GM21576 (cell line): ENCODE measurements around the gene BEX2.
"Not testable (repeated sequence)": the region's sequence is repeated elsewhere in the genome, so short reads cannot be mapped to it uniquely, and the experiment has no call there.

ENCODE experiments used
- ATAC-seq: cut with Tn5 transposase; IDR thresholded peaks from one replicate; pipeline ENCODE4 v1.9.1; 2021; ENCODE audit warnings: mild to moderate bottlenecking, moderate library complexity; ENCODE audit not compliant: unreplicated experiment

Gene BEX2

GRCh38 chrX:103310555-103311398 lies at the start of gene BEX2:
TSS of gene BEX2 (minus strand) at chrX:103310990. CDS start at chrX:103309976, 1,014 bp downstream.
- peak; percentile 97 for ATAC-seq

GRCh38 chrX:103360092-103360491 lies 49.3 kb upstream of the BEX2 start:
- no peak for ATAC-seq

GRCh38 chrX:103359605-103360004 lies 48.8 kb upstream of the BEX2 start:
- ATAC-seq: not testable (repeated sequence)

GRCh38 chrX:103357871-103358270 lies 47.1 kb upstream of the BEX2 start:
- ATAC-seq: no peak

- ATAC-seq: no peak
These were observed 46.1 kb upstream of the BEX2 start for GRCh38 chrX:103356858-103357257.

- no peak for ATAC-seq
These were observed 45.5 kb upstream of the BEX2 start, which contains the start of gene TCEAL9 for GRCh38 chrX:103356130-103356798. TSS of gene TCEAL9 (plus strand) at chrX:103356506. CDS start at chrX:103357685, 1,179 bp downstream.

GRCh38 chrX:103347682-103348397 lies 37.0 kb upstream of the BEX2 start:
- no peak for ATAC-seq

GRCh38 chrX:103344606-103345005 lies 33.8 kb upstream of the BEX2 start:
- no peak for ATAC-seq

GRCh38 chrX:103343105-103343504 lies 32.3 kb upstream of the BEX2 start:
- ATAC-seq: peak; percentile 68

- no peak for ATAC-seq
These were observed 27.9 kb upstream of the BEX2 start for GRCh38 chrX:103338663-103339062.

GRCh38 chrX:103330681-103331288 lies 20.0 kb upstream of the BEX2 start:
- ATAC-seq: no peak

- ATAC-seq: no peak
These were observed 19.2 kb upstream of the BEX2 start, which contains the start of gene TCEAL7 for GRCh38 chrX:103329991-103330390. TSS of gene TCEAL7 (plus strand) at chrX:103330239. CDS start at chrX:103331404, 1,165 bp downstream.

- ATAC-seq: no peak
These were observed 600 bp upstream of the BEX2 start for GRCh38 chrX:103311399-103311780.

GRCh38 chrX:103309860-103310554 lies 783 bp downstream of the BEX2 start:
- no peak for ATAC-seq

- ATAC-seq: not testable (repeated sequence)
These were observed 5.1 kb downstream of the BEX2 start for GRCh38 chrX:103305666-103306065.

GRCh38 chrX:103304705-103305104 lies 6.1 kb downstream of the BEX2 start:
- ATAC-seq: no peak

- ATAC-seq: no peak
These were observed 17.7 kb downstream of the BEX2 start for GRCh38 chrX:103293118-103293517.

- no peak for ATAC-seq
These were observed 31.2 kb downstream of the BEX2 start for GRCh38 chrX:103279624-103280023.

GRCh38 chrX:103276581-103277002 lies 34.2 kb downstream of the BEX2 start, which contains the start of gene TCEAL5:
TSS of gene TCEAL5 (minus strand) at chrX:103276750. CDS start at chrX:103274563, 2,187 bp downstream.
- no peak for ATAC-seq

- no peak for ATAC-seq
These were observed 34.7 kb downstream of the BEX2 start for GRCh38 chrX:103275947-103276567.
